ENCODE measurements around the gene SLC12A7.

The SLC12A7 gene

GRCh38 chr5:1124205-1125029 lies 12.6 kb upstream of the SLC12A7 start:
- no peak for DNase-seq

GRCh38 chr5:1123418-1124147 lies 11.7 kb upstream of the SLC12A7 start:
- no peak for DNase-seq

GRCh38 chr5:1122511-1123294 lies 10.8 kb upstream of the SLC12A7 start:
- no peak for DNase-seq

- DNase-seq: no peak
Measured at GRCh38 chr5:1121891-1122290, 10.0 kb upstream of the SLC12A7 start.

- DNase-seq: no peak
Measured at GRCh38 chr5:1121044-1121443, 9.2 kb upstream of the SLC12A7 start.

- no peak for DNase-seq
Measured at GRCh38 chr5:1120236-1120999, 8.6 kb upstream of the SLC12A7 start.

GRCh38 chr5:1119312-1119831 lies 7.5 kb upstream of the SLC12A7 start:
- DNase-seq: no peak

- DNase-seq: no peak
Measured at GRCh38 chr5:1118738-1119137, 6.9 kb upstream of the SLC12A7 start.

GRCh38 chr5:1118231-1118698 lies 6.4 kb upstream of the SLC12A7 start:
- peak; percentile 31 for DNase-seq

- no peak for DNase-seq
Measured at GRCh38 chr5:1116977-1117376, 5.1 kb upstream of the SLC12A7 start.

GRCh38 chr5:1116109-1116740 lies 4.4 kb upstream of the SLC12A7 start:
- no peak for DNase-seq

- no peak for DNase-seq
Measured at GRCh38 chr5:1115123-1115815, 3.4 kb upstream of the SLC12A7 start.

- no peak for DNase-seq
Measured at GRCh38 chr5:1113805-1114586, 2.1 kb upstream of the SLC12A7 start.

- no peak for DNase-seq
Measured at GRCh38 chr5:1113332-1113690, 1.4 kb upstream of the SLC12A7 start.

- no peak for DNase-seq
Measured at GRCh38 chr5:1112596-1113331, 901 bp upstream of the SLC12A7 start.

GRCh38 chr5:1111241-1111726 lies 579 bp downstream of the SLC12A7 start:
- DNase-seq: no peak

GRCh38 chr5:1110307-1111240 lies 1.3 kb downstream of the SLC12A7 start:
- no peak for DNase-seq
